GM12892 (cell line): ENCODE measurements around the gene SMC2.

Source experiments
- DNase-seq: peaks from one replicate; pipeline ENCODE4 v3.0.0; 2011; ENCODE audit not compliant: insufficient read length
- FAIRE-seq: peaks from 2 replicates; lab custom pipeline; 2011; peaks lifted over from hg19 to GRCh38; lab: Jason Lieb, UNC
- POLR2A ChIP-seq: IDR thresholded peaks from 2 replicates; pipeline ENCODE4 v1.6.1; 2011; ENCODE audit warnings: low read depth, low read length, control low read depth
- POLR2AphosphoS5 ChIP-seq: IDR thresholded peaks from 2 replicates; pipeline ENCODE4 v1.6.1; 2011; ENCODE audit warnings: low read depth, low read length, control low read depth
- TAF1 ChIP-seq: IDR thresholded peaks from 2 replicates; pipeline ENCODE4 v1.6.1; 2011; ENCODE audit warnings: low read depth, mild to moderate bottlenecking, control low read depth, low read length, borderline replicate concordance

The SMC2 gene

DNA sequence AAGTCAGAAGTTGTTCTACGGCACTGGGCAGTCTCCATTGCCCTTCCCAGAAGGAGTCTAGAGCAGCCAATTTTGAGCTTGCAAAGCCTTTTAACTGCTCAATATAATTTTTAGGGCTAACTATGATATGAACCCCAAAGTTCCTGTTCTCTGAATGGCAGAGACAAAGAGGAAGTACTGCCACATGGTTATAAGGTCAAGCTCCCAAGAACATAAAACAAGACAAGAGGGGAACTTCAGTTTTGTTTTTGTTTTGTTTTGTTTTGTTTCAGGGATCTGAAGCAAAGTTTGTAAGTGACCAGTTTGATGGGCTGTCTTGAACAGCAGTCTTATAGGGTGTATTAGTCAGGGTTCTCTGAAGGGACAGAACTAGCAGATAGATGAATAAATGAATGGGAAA, 11.9 kb upstream of the SMC2 start:
- no peak for TF ChIP-seq POLR2AphosphoS5
- TF ChIP-seq POLR2A: no peak
- TF ChIP-seq TAF1: no peak
- DNase-seq (no peak), FAIRE-seq (no peak)

- TF ChIP-seq POLR2AphosphoS5 (no peak), POLR2A (no peak), TAF1 (no peak)
- FAIRE-seq: no peak
- no peak for DNase-seq
Measured at GRCh38 chr9:104085525-104085924, 8.6 kb upstream of the SMC2 start.

DNA sequence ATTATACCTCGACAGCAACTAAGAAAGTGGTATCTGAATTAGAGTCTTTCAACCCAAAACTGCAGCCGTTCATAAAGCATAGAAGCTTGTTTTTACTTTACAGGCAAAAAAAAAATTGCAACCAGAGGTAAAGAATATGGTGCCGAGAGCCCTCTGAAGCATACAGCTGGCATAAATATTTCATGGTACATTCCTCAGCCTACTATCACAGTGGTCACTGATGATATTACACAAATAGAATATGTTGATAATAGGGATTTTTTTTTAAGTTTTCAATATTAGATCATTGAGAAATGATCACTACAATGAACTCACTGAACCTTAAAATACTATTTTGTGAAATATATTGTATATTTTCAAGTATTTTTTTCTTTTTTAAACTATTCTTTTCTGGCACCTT, 6.2 kb upstream of the SMC2 start:
- DNase-seq (no peak), FAIRE-seq (no peak)
- TF ChIP-seq POLR2AphosphoS5: no peak
- TF ChIP-seq POLR2A: no peak
- no peak for TF ChIP-seq TAF1

DNA sequence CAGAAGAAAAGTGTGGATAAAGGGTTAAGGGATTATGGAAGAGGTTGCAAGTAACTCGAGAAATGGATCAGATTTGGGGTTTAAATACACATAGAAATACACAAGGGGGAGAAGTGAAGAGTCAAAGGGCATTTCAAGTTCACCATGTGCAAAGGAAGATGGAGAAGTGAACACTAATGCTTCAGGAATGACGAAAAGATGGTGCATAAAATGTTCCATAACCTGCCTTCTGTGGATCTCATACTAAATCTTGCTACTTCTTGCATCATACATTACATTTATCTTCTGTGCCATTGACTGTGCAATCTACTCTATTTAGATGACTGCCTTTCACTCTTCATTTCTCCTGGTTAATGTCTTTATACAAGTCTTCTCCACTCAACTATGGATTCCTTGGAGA, 5.7 kb upstream of the SMC2 start:
- DNase-seq (no peak), FAIRE-seq (no peak)
- TF ChIP-seq TAF1: no peak
- TF ChIP-seq POLR2A: no peak
- no peak for TF ChIP-seq POLR2AphosphoS5

DNA sequence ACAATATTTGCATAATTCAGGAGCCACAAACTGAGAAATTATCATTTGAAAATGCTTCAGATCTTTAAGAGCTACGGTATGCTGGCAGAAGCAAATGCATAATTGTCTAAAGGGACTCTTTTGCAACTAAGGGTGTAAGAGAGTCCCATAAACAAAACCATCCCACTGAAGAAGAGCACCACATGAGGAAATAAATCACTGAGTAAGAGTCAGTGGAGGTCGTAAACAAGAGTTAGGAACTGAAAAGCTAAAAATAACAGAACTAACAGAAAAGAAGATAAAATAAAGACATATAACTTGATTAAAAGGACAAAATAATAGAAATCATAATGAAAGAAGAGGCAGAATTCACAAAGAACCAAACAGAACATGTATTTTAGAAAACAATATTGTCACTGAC, 3.5 kb upstream of the SMC2 start:
- no peak for DNase-seq
- no peak for TF ChIP-seq TAF1
- no peak for FAIRE-seq

DNA sequence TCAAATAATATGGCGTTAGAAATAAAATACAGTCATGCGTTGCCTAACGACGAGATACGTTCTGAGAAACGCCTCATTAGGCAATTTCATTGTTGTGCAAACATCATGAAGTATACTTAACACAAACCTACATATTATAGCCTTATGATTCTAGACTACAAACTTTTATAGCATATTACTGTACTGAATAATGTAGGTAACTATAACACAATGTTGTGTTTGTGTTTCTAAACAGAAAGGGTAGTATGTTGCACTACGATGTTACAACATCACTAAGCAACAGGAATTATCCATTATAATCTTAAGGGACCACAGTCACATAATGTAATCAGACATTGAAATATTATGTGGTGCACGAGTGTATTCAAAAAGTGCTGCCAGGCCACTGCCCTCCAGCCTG, 3.0 kb upstream of the SMC2 start:
- FAIRE-seq (no peak), DNase-seq (no peak)
- no peak for TF ChIP-seq POLR2A
- TF ChIP-seq TAF1: no peak
- TF ChIP-seq POLR2AphosphoS5: no peak

DNA sequence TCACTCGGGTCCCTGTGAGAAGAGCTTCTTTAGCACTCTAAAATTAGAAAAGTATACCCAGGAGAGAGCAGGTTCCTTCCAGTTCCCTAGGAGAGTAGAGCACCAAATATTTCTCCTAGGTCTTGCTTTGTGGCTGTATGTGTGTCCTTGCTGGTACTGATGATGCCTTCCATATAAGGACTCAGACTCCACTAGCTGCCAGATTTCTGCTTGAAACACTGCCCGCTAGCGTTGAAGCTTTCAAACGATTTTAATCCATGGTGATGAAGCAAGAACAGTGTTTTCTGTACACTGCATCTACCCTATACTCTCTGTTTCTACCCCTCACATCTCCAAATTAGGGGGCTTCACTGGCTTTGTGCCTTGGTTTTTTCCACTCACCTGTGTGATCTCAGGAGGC, 2.4 kb upstream of the SMC2 start:
- DNase-seq (no peak), FAIRE-seq (no peak)
- no peak for TF ChIP-seq POLR2AphosphoS5
- TF ChIP-seq TAF1: no peak

GRCh38 chr9:104092192-104092591, 1.9 kb upstream of the SMC2 start:
- TF ChIP-seq POLR2A: no peak
- no peak for TF ChIP-seq POLR2AphosphoS5
- TF ChIP-seq TAF1: no peak
- FAIRE-seq (no peak), DNase-seq (no peak)

GRCh38 chr9:104092875-104093600, 1.1 kb upstream of the SMC2 start:
- DNase-seq (no peak), FAIRE-seq (no peak)
- TF ChIP-seq POLR2AphosphoS5: no peak
- no peak for TF ChIP-seq TAF1
- no peak for TF ChIP-seq POLR2A

- no peak for FAIRE-seq
- TF ChIP-seq POLR2AphosphoS5 (no peak), TAF1 (no peak), POLR2A (no peak)
- peak; percentile 2 for DNase-seq
Measured at GRCh38 chr9:104094534-104095015, 466 bp downstream of the SMC2 start.

GRCh38 chr9:104099630-104100029, 5.5 kb downstream of the SMC2 start:
- DNase-seq (no peak), FAIRE-seq (no peak)
- no peak for TF ChIP-seq TAF1
- TF ChIP-seq POLR2AphosphoS5: no peak
- no peak for TF ChIP-seq POLR2A

DNA sequence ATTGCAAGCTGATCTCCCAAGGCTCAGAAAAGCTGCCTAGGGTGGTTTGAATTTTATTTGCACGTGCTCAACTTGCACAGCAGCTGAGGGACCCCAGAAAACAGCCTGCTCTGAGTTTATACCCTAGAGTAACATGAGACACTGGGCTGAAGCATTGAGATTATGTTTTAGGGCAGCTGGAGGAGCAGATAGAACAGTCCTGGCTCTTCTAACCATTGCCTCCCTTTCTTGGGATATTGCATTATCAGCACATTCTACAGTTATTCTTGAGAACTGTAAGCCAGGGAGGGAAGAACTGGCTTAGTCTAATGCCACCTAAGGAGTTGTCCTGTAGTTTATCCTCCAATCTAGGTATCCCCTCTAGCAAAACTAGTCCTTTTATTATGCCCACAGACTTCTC, 10.3 kb downstream of the SMC2 start:
- no peak for FAIRE-seq
- TF ChIP-seq POLR2A (no peak), POLR2AphosphoS5 (no peak), TAF1 (no peak)

More for the DNA sequence above, 10.3 kb downstream of the SMC2 start:
- DNase-seq: no peak
